Measurements from ENCODE around the gene ANKRD55. TPM values are rescaled to one million over a fixed set of nuclear protein-coding genes. Genes with fewer than 3 reads are reported as not detected.

The ANKRD55 gene
- total and polyA plus RNA-seq, 4 donors = 0.37 to 1.9 (median 1.4) TPM

- no peaks in the 10 kb centered on the region for H3K36me3 ChIP-seq (ENCODE audit: control insufficient read depth in 4 of 4, insufficient read depth in 3 of 4, low read depth in 1 of 4, low read length in 3 of 4)
- WGBS = 79% methylated on average over 1 of the region's 1 CpG
- H3K27me3 ChIP-seq (ENCODE audit: control insufficient read depth in 4 of 4, insufficient read depth in 4 of 4, low read length in 3 of 4) = no peaks in the 10 kb centered on the region
- no peak for DNase-seq (ENCODE audit: low spot score)
- TF ChIP-seq MAX (IDR thresholded peaks at IDR 0.05) (no peak), RAD21 (IDR thresholded peaks at IDR 0.05) (no peak), FOXA1 (IDR thresholded peaks at IDR 0.05) (no peak), RXRA (IDR thresholded peaks at IDR 0.05) (no peak), HNF4A (conservative IDR thresholded peaks at IDR 0.05) (no peak), NR2F2 (IDR thresholded peaks at IDR 0.05) (no peak), EGR1 (IDR thresholded peaks at IDR 0.05; ENCODE audit: low read depth in 2 of 2) (no peak), CTCF (IDR thresholded peaks at IDR 0.05; ENCODE audit: low read depth, low read length, missing input control) (no peak), SP1 (IDR thresholded peaks at IDR 0.05) (no peak), ZBTB33 (IDR thresholded peaks at IDR 0.05) (no peak), REST (IDR thresholded peaks at IDR 0.05) (no peak), TAF1 (conservative IDR thresholded peaks at IDR 0.05) (no peak), FOXA2 (IDR thresholded peaks at IDR 0.05) (no peak), HNF4G (IDR thresholded peaks at IDR 0.05) (no peak), YY1 (IDR thresholded peaks at IDR 0.05) (no peak), ATF3 (IDR thresholded peaks at IDR 0.05) (no peak), GABPA (IDR thresholded peaks at IDR 0.05 in 1 of 2, conservative IDR thresholded peaks at IDR 0.05 in 1 of 2) (no peak)
- no peak overlapping the region for H3K9ac ChIP-seq (ENCODE audit: low read depth in 1 of 2, low read length in 2 of 2)
- no peaks in the 10 kb centered on the region for H3K9me3 ChIP-seq (ENCODE audit: control insufficient read depth in 4 of 4, low read length in 3 of 4)
- H3K27ac ChIP-seq (ENCODE audit: low read depth in 1 of 2, low read length in 2 of 2) = no peak overlapping the region
- no peak overlapping the region for H3K4me3 ChIP-seq (ENCODE audit: low read depth in 1 of 3, low read length in 3 of 3)
- H3K4me1 ChIP-seq (ENCODE audit: control insufficient read depth in 4 of 4, insufficient read depth in 4 of 4, low read length in 3 of 4) = no peaks in the 10 kb centered on the region
Observed at GRCh38 chr5:56255502-56255901, 22.4 kb upstream of the ANKRD55 start.

GRCh38 chr5:56253924-56254323, 20.8 kb upstream of the ANKRD55 start:
- H3K4me3 ChIP-seq (ENCODE audit: low read depth in 1 of 3, low read length in 3 of 3) = no peak overlapping the region
- no peak overlapping the region for H3K9ac ChIP-seq (ENCODE audit: low read depth in 1 of 2, low read length in 2 of 2)
- no peak overlapping the region for H3K27ac ChIP-seq (ENCODE audit: low read depth in 1 of 2, low read length in 2 of 2)
- no peaks in the 10 kb centered on the region for H3K36me3 ChIP-seq (ENCODE audit: control insufficient read depth in 4 of 4, insufficient read depth in 3 of 4, low read depth in 1 of 4, low read length in 3 of 4)
- H3K27me3 ChIP-seq (ENCODE audit: control insufficient read depth in 4 of 4, insufficient read depth in 4 of 4, low read length in 3 of 4) = no peaks in the 10 kb centered on the region
- TF ChIP-seq GABPA (IDR thresholded peaks at IDR 0.05 in 1 of 2, conservative IDR thresholded peaks at IDR 0.05 in 1 of 2) (no peak), RAD21 (IDR thresholded peaks at IDR 0.05) (no peak), CTCF (IDR thresholded peaks at IDR 0.05; ENCODE audit: low read depth, low read length, missing input control) (no peak), ZBTB33 (IDR thresholded peaks at IDR 0.05) (no peak), RXRA (IDR thresholded peaks at IDR 0.05) (no peak), MAX (IDR thresholded peaks at IDR 0.05) (no peak)
- no peaks in the 10 kb centered on the region for H3K4me1 ChIP-seq (ENCODE audit: control insufficient read depth in 4 of 4, insufficient read depth in 4 of 4, low read length in 3 of 4)
- DNase-seq (ENCODE audit: low spot score) = no peak
- 88% methylated on average over 6 of the region's 6 CpGs for WGBS
- peaks cover 0 to 5% (median 0%) of the 10 kb centered on the region in 4 donors for H3K9me3 ChIP-seq (ENCODE audit: control insufficient read depth in 4 of 4, low read length in 3 of 4)
